Thymus (tissue), 11 donors: ENCODE results near the gene NR2F1-AS1. TPM values are rescaled to one million over a fixed set of nuclear protein-coding genes. Genes with fewer than 3 reads are reported as not detected.

Source experiments
- DNase-seq, 9 donors: peaks; one replicate each; pipeline ENCODE4 v3.0.0-alpha.2; 2013; ENCODE audit warnings: low spot score in 9 of 9, low read depth in 6 of 9, missing footprints in 1 of 9
- H3K27ac ChIP-seq, 2 donors: one replicate each; pipeline ENCODE4 v1.5.1; 2013; ENCODE audit warnings: control low read depth in 1 of 2, low read depth in 1 of 2, low read length in 1 of 2, mild to moderate bottlenecking in 1 of 2, moderate library complexity in 1 of 2
- H3K27me3 ChIP-seq, 2 donors: one replicate each; pipeline ENCODE4 v1.5.1; 2013; ENCODE audit warnings: low read length in 1 of 2; ENCODE audit not compliant: control insufficient read depth in 2 of 2, insufficient read depth in 1 of 2
- H3K36me3 ChIP-seq, 2 donors: one replicate each; pipeline ENCODE4 v1.5.1; 2013; ENCODE audit warnings: low read length in 1 of 2, mild to moderate bottlenecking in 1 of 2, moderate library complexity in 1 of 2; ENCODE audit not compliant: control insufficient read depth in 2 of 2, insufficient read depth in 2 of 2
- H3K4me1 ChIP-seq, 2 donors: one replicate each; pipeline ENCODE4 v1.5.1; 2013; ENCODE audit warnings: low read length in 2 of 2; ENCODE audit not compliant: control insufficient read depth in 2 of 2, insufficient read depth in 2 of 2
- H3K4me3 ChIP-seq, 2 donors: one replicate each; pipeline ENCODE4 v1.5.1; 2013; ENCODE audit warnings: low read length in 2 of 2, control low read depth in 1 of 2, mild to moderate bottlenecking in 1 of 2
- H3K9me3 ChIP-seq, 2 donors: one replicate each; pipeline ENCODE4 v1.5.1; 2013; ENCODE audit warnings: low read length in 1 of 2, mild to moderate bottlenecking in 1 of 2; ENCODE audit not compliant: control insufficient read depth in 2 of 2, insufficient read depth in 1 of 2
- WGBS: extraction: QIAGEN DNeasy Blood & Tissue Kit; methylation state at CpG from one replicate; pipeline ENCODE4 v1.1.7; 2013; 5-methylcytosine and 5-hydroxymethylcytosine counted together
- polyA plus RNA-seq: library from polyadenylated mRNA; stranded (reverse); fragments of 200-250 nt; gene quantifications from one replicate; pipeline ENCODE4 v1.2.3, GENCODE V29; 2013
- total RNA-seq: library from RNA; stranded (reverse); fragments of 120-200 nt; gene quantifications from one replicate; pipeline ENCODE4 v1.2.4, GENCODE V29; 2013
- donor health status: healthy.

The NR2F1-AS1 gene
- total and polyA plus RNA-seq, 2 donors: 2.0 to 5.0 TPM

DNA sequence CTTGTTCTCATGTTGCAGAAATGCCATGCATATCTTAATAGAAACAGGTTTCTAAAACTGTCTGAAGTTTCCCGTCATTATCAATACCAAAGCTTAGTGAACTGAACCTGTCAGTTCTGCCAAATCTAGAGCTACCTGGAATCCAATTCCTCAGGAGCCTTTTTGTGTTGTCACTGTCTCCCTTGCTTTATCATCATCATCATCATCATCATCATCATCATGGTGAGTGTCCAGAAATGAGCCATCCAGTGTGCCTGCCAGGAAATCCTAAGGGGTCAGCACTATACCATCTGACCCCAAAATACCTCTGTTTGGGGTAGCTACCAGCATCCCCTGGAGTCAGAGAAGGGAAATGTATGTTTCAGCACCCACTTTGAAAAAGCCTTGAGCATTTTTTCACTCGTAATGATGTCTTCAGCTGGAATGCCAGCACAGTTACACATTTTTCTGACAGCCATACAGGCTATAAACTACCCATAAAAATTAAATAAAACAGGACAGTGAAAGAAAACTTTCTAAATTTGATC lies 150.3 kb downstream of the NR2F1-AS1 start:
- no peaks in the 10 kb centered on the region for H3K4me1 ChIP-seq
- H3K27ac ChIP-seq: no peak overlapping the region
- DNase-seq: no peak
- H3K9me3 ChIP-seq: no peaks in the 10 kb centered on the region
- H3K36me3 ChIP-seq: no peaks in the 10 kb centered on the region
- no peak overlapping the region for H3K4me3 ChIP-seq
- no peaks in the 10 kb centered on the region for H3K27me3 ChIP-seq
- WGBS: 78% methylated on average over 2 of the region's 2 CpGs

DNA sequence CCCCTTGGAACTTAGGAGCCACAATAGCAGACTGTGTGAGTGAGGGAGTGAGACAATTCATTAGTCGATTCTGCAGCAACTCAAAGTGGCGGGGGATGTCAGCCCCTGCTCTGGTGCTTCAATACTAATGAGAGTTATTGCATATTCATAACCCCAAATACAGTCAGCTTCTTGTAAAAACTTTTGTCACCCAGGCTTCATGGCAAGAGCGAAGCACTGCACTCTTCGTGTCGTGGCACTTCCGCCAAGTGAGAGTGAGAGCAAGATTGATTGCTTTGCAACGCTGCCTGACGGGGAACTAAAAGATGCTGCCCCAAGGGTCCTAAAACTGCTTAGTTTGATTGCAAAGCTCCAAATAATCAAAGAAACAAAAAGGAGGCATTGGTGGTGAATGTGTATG lies 150.9 kb downstream of the NR2F1-AS1 start:
- H3K4me1 ChIP-seq: no peaks in the 10 kb centered on the region
- no peak for DNase-seq
- no peak overlapping the region for H3K4me3 ChIP-seq
- no peaks in the 10 kb centered on the region for H3K9me3 ChIP-seq
- H3K27me3 ChIP-seq: no peaks in the 10 kb centered on the region
- no peak overlapping the region for H3K27ac ChIP-seq
- 27% methylated on average over 8 of the region's 8 CpGs for WGBS
- no peaks in the 10 kb centered on the region for H3K36me3 ChIP-seq

DNA sequence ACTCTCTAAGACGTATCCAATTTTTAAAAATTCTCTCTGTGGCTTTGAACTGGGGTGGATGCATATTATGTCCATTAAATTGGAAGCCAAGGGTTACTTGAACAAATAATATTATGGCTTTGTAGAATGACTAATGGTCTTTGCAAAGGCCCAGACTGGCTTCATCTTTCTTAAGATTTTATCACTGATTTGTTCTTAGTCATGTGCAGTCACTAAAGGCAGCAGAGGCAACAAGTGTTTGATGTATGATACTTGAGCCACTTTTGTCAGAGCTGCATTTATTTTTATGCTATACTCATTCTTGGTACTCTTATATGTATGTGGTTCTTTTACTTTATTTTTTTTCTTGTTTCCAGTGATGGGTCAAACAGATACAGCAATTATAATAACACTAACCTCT lies 152.2 kb downstream of the NR2F1-AS1 start:
- H3K4me1 ChIP-seq: no peaks in the 10 kb centered on the region
- DNase-seq: no peak
- H3K27me3 ChIP-seq: no peaks in the 10 kb centered on the region
- no peaks in the 10 kb centered on the region for H3K36me3 ChIP-seq
- WGBS: 89% methylated on average over 1 of the region's 1 CpG
- no peak overlapping the region for H3K27ac ChIP-seq
- no peak overlapping the region for H3K4me3 ChIP-seq
- H3K9me3 ChIP-seq: no peaks in the 10 kb centered on the region

DNA sequence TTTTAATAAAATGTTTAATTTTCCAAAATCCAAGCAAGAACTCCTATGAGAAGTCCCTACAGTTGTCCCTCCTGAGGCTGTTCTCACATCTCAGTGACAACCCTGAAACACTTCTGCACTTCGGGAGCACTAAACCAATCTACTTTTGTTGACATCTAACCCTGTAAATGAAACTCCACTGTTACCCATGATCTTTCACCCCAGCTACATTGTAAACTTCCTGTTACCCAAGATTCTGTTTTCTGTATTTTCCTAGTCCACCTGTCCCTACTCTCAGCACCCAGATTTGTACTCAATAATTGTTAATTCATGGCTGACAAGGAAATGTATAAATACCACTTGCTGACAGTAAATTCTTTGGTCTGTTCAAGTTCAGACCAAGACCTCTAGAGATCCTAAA lies 153.7 kb downstream of the NR2F1-AS1 start:
- 58% methylated on average over 1 of the region's 1 CpG for WGBS
- Histone ChIP-seq H3K9me3 (no peaks in the 10 kb centered on the region), H3K4me1 (no peaks in the 10 kb centered on the region), H3K27me3 (no peaks in the 10 kb centered on the region), H3K36me3 (no peaks in the 10 kb centered on the region), H3K4me3 (no peak overlapping the region), H3K27ac (no peak overlapping the region)
- no peak for DNase-seq

DNA sequence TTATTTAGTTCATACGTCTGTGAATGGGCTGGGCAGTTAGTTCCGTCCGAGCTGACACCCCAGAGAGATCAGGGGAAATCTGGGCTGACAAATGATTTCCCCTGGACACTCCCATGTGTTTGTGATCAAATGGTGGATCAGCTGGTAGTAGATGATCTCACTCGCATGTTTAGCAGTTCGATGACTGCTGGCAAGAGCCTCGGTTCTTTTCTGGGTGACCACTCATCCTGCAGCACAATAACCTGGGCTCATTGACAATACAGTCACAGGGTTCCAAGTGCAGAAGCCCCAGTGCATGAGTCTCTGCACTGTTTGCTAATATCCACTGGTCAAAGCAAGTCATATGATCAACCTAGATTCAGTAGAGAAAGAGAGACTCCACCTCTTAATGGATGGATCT lies 155.9 kb downstream of the NR2F1-AS1 start:
- H3K4me1 ChIP-seq: no peaks in the 10 kb centered on the region
- H3K9me3 ChIP-seq: no peaks in the 10 kb centered on the region
- no peaks in the 10 kb centered on the region for H3K27me3 ChIP-seq
- H3K27ac ChIP-seq: no peak overlapping the region
- DNase-seq: no peak
- no peak overlapping the region for H3K4me3 ChIP-seq
- no peaks in the 10 kb centered on the region for H3K36me3 ChIP-seq
- 93% methylated on average over 6 of the region's 6 CpGs for WGBS

DNA sequence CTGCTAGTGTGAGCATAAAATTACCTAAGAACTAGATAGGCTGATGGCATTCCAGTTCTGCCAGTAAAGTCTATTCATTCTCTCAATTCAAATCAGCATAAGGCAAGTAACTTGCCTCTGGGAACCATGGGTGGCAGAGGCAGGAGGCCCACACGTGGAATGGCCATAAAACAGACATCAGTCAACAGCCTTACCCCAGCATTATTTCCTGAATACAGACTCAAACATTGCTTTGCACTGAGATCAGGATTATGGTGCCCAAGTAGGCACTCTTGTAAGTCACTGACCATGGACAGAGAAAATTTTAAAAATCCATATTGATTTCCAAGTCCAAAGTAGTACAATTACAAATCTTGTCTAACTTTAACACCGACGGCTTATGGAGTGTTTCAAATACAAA lies 157.7 kb downstream of the NR2F1-AS1 start:
- 78% methylated on average over 3 of the region's 3 CpGs for WGBS
- no peaks in the 10 kb centered on the region for H3K36me3 ChIP-seq
- H3K4me3 ChIP-seq: no peak overlapping the region
- H3K4me1 ChIP-seq: no peaks in the 10 kb centered on the region
- no peaks in the 10 kb centered on the region for H3K27me3 ChIP-seq
- no peaks in the 10 kb centered on the region for H3K9me3 ChIP-seq
- no peak overlapping the region for H3K27ac ChIP-seq
- DNase-seq: no peak

DNA sequence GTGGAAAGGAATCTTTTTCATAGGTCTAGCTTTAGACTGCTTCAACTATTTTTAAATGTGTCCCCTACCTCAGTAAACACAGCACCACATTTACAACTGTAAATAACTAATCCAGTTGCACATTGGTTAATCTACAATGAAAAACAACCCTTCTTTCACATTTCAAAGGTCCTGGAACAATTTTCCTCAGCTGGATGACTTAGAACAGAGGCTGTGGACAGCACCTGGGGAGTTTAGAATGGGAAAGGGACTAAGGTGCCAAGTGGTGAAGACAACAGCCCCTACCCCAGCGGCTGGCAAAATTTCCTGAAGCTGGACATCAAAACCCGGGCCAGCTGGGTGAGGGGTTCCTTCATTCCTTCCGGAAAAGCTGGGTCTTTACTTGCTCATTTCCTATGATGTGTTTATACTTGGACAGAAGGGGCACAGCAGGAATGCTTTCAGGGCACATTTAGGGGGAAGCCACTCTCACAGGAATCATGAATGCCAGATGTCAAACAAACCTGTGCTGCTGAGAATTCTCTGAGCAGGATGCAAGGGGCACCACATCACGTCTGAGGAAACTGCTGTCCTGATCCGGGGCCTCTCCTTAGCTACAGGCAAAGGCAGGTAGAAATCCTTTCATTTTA lies 158.3 kb downstream of the NR2F1-AS1 start:
- Histone ChIP-seq H3K4me1 (no peaks in the 10 kb centered on the region), H3K9me3 (no peaks in the 10 kb centered on the region), H3K36me3 (no peaks in the 10 kb centered on the region), H3K27ac (no peak overlapping the region), H3K27me3 (no peaks in the 10 kb centered on the region), H3K4me3 (no peak overlapping the region)
- 54% methylated on average over 5 of the region's 5 CpGs for WGBS
- no peak for DNase-seq

DNA sequence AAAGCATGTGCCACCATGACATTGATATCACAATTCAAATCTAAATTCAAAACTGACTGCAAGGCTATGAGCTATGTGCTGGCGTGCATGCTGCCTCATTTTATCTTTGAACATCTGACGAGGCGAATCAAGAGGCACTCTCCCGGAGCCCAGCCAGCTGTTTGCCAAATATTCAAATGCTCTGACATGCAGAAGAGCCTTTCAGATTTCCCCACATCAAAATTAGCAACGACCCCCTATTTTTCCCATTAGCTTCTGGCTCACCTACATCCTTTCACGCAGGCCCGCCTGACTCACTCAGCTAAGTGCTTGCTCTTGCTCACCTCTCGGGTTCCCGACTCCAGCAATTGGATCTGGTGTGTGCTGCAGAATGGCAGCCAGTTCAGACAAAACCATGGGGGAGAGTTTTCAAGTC lies 159.0 kb downstream of the NR2F1-AS1 start:
- whole genome bisulfite sequencing: 83% methylated on average over 9 of the region's 9 CpGs
- DNase-seq: no peak
- no peaks in the 10 kb centered on the region for H3K36me3 ChIP-seq
- H3K4me1 ChIP-seq: no peaks in the 10 kb centered on the region
- no peak overlapping the region for H3K4me3 ChIP-seq
- H3K27ac ChIP-seq: no peak overlapping the region
- H3K9me3 ChIP-seq: no peaks in the 10 kb centered on the region
- no peaks in the 10 kb centered on the region for H3K27me3 ChIP-seq

DNA sequence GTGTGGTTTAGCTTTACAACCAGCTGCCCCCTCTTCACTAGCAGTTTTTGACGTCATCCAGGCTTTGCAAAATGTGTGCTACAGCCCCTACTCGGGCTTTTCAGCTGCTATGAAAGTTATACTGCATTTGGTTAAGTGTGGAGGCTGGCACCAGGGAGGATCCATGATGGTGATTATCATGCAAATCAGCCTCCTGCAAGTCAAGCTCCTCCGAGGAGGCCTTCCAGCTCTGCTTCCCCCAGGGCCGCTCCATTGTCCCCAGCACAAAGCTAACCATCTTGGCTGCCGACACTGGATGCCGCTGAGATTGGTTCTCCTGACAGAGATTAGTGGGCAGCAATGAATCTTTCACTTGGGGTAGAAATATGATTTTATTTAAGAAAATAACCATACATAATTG lies 159.6 kb downstream of the NR2F1-AS1 start:
- Histone ChIP-seq H3K27ac (no peak overlapping the region), H3K9me3 (no peaks in the 10 kb centered on the region), H3K4me3 (no peak overlapping the region), H3K4me1 (no peaks in the 10 kb centered on the region), H3K36me3 (no peaks in the 10 kb centered on the region), H3K27me3 (no peaks in the 10 kb centered on the region)
- WGBS: 74% methylated on average over 6 of the region's 6 CpGs
- no peak for DNase-seq
